ENCODE measurements around the gene SAP30. TPM values are rescaled to one million over a fixed set of nuclear protein-coding genes. Genes with fewer than 3 reads are reported as not detected.

SAP30 gene
- total RNA-seq, 2 donors from 2014 or later: 25.4 to 27.3 TPM

- Histone ChIP-seq H3K4me1 (peaks cover 0 to 7% of the 10 kb centered on the region in 2 donors), H3K27ac (no peak overlapping the region), H3K36me3 (no peaks in the 10 kb centered on the region), H3K9me3 (no peaks in the 10 kb centered on the region), H3K27me3 (no peaks in the 10 kb centered on the region), H3K4me3 (no peak overlapping the region)
- DNase-seq (ENCODE audit: low spot score): no peak
- no peak for TF ChIP-seq CTCF (IDR thresholded peaks at IDR 0.05)
Measured at GRCh38 chr4:173424899-173425805, 54.4 kb downstream of the SAP30 start.

- no peaks in the 10 kb centered on the region for H3K9me3 ChIP-seq
- no peak overlapping the region for H3K4me3 ChIP-seq
- no peak for TF ChIP-seq CTCF (IDR thresholded peaks at IDR 0.05)
- DNase-seq (ENCODE audit: low spot score): no peak
- H3K4me1 ChIP-seq: peaks cover 0 to 7% of the 10 kb centered on the region in 2 donors
- H3K27ac ChIP-seq: no peak overlapping the region
- no peaks in the 10 kb centered on the region for H3K36me3 ChIP-seq
- no peaks in the 10 kb centered on the region for H3K27me3 ChIP-seq
Measured at GRCh38 chr4:173426064-173426463, 55.3 kb downstream of the SAP30 start.

Other genes with a start within 250 kb of the SAP30 start
- 1 to 10 TPM; 5.4 to 6.5 TPM for gene GALNT7, start 202.1 kb upstream of the SAP30 start, total RNA-seq
- gene HMGB2, start 36.6 kb upstream of the SAP30 start, total RNA-seq: 10 to 100 TPM; 34.4 to 41.7 TPM
- gene SCRG1, start 28.2 kb downstream of the SAP30 start, total RNA-seq: under 1 TPM; 0.31 to 0.44 TPM
- gene HAND2, start 159.3 kb downstream of the SAP30 start, total RNA-seq: 100 to 1,000 TPM in 1 of 2 donors, 10 to 100 TPM in 1; 86.3 to 108 TPM

All from right atrium auricular region (tissue), 2 donors.